Heart right ventricle (tissue), 16 donors: Measurements from ENCODE around the gene PIBF1. TPM values are rescaled to one million over a fixed set of nuclear protein-coding genes. Genes with fewer than 3 reads are reported as not detected.

Source experiments
- ATAC-seq, 8 donors: fragments of 200-7000 bp; cut with Tn5 transposase; one replicate each; pipeline ENCODE4 v1.9.1; 2020; ENCODE audit warnings: mild to moderate bottlenecking in 8 of 8, moderate library complexity in 8 of 8, moderate number of reproducible peaks in 1 of 8
- DNase-seq, 2 donors: peaks; one replicate each; pipeline ENCODE4 v3.0.0-alpha.2; 2020
- H3K27ac ChIP-seq, 10 donors: fragments of 200-600 bp; sonication (generic) in 2 of 10; one replicate each; pipeline versions ENCODE4 v1.5.0 to v1.8.0; 2020 to 2022; ENCODE audit warnings: mild to moderate bottlenecking in 3 of 10
- H3K27me3 ChIP-seq, 7 donors: fragments of 200-600 bp; one replicate each; pipeline ENCODE4 v1.8.0; 2021 to 2022; ENCODE audit warnings: mild to moderate bottlenecking in 2 of 7
- H3K36me3 ChIP-seq, 9 donors: fragments of 200-600 bp; sonication (generic) in 1 of 9; one replicate each; pipeline versions ENCODE4 v1.5.0 to v1.8.0; 2020 to 2022; ENCODE audit warnings: mild to moderate bottlenecking in 2 of 9
- H3K4me1 ChIP-seq, 9 donors: fragments of 200-600 bp; sonication (generic) in 1 of 9; one replicate each; pipeline versions ENCODE4 v1.5.0 to v1.8.0; 2020 to 2022; ENCODE audit warnings: mild to moderate bottlenecking in 4 of 9
- H3K4me3 ChIP-seq, 10 donors: fragments of 200-600 bp; sonication (generic) in 2 of 10; one replicate each; pipeline versions ENCODE4 v1.5.0 to v1.8.0; 2020 to 2022; ENCODE audit warnings: mild to moderate bottlenecking in 7 of 10, moderate library complexity in 2 of 10
- H3K9me3 ChIP-seq, 11 donors: fragments of 200-600 bp in 10 of 11; sonication (generic) in 2 of 11; one replicate each; pipeline versions ENCODE4 v1.5.0 to v1.8.0; 2013 to 2022; ENCODE audit warnings: mild to moderate bottlenecking in 2 of 11, control low read depth in 1 of 11, moderate library complexity in 1 of 11
- CTCF ChIP-seq, 9 donors: fragments of 200-600 bp; sonication (generic) in 2 of 9; IDR thresholded peaks; one replicate each; pipeline versions ENCODE4 v1.5.0 to v1.8.0; 2021 to 2022; ENCODE audit warnings: antibody characterized with exemption in 9 of 9, mild to moderate bottlenecking in 5 of 9, moderate library complexity in 1 of 9
- WGBS, 2 donors: extraction: QIAGEN DNeasy Blood & Tissue Kit; methylation state at CpG; one replicate each; pipeline ENCODE4 v1.1.7; 2013; ENCODE audit warnings: inconsistent platforms in 1 of 2; 5-methylcytosine and 5-hydroxymethylcytosine counted together
- intact Hi-C, 10 donors: fragments of 100-400 bp; cut with DNase I; formaldehyde crosslinking; loops; one replicate each; pipeline versions ENCODE4 v1.11.1 to v1.14.2; 2022
- polyA plus RNA-seq, 2 donors: library from polyadenylated mRNA; stranded (reverse); fragments of 200-250 nt; gene quantifications; one replicate each; pipeline ENCODE4 v1.2.3, GENCODE V29; 2013
- total RNA-seq, 10 donors: library from RNA; stranded (reverse); fragmentation: NEBNext Ultra II Directional in 3 of 10; extraction: Animal tissue kit (Norgen Biotek cat#: 25700) in 3 of 10; gene quantifications; one replicate each; pipeline versions ENCODE4 v1.2.1 to v1.2.4, GENCODE V29; 2021 to 2023
- donor health status: Arrhythmogenic right ventricular cardiomyopathy.
- donor health status: ischemic (EF 13 %, LVEDD 7.1; RV severe dilation, severe dysfunction).
- donor health status: healthy with polysubstance abuse.
- donor health status: DM: no; HTN: yes; CAD: no.
- donor health status: DM: no; HTN: no; CAD: no.
- donor health status: ischemic (EF 25% LVEDD 6.9; RV normal size, moderate dysfunction).
- donor health status: ischemic (EF 25% LVEDD 5.7; RV mildly dilated, moderate dysfunction).
- donor health status: healthy.
- donor health status: DM: yes; HTN: yes; CAD: no.
- donor health status: Ischemic cardiomyopathy.
- donor health status: ischemic (EF 35%, LVEDD 5.7; RV mildly dilated, moderate dysfunction).
- donor health status: nonischemic (EF 11% LVEDD 7.7; RV severe dilation, severe dysfunction).
- donor health status: DM: yes; HTN: yes; CAD: no.
- donor health status: PGD.
- donor health status: ischemic (EF 29% LVEDD 5.4; RV normal size, mild dysfunction).
- donor health status: nonischemic (EF 23%, LVEDD 6.1; RV moderate dilation, normal function).

The PIBF1 gene
- total and polyA plus RNA-seq, 12 donors, result 7.5 to 20.9 (median 16.7) TPM

GRCh38 chr13:73063166-73063565 is 281.2 kb downstream of the PIBF1 start:
- intact Hi-C loops, result no loop called here
- Histone ChIP-seq H3K27ac (no peak overlapping the region), H3K9me3 (no peaks in the 10 kb centered on the region), H3K4me3 (no peak overlapping the region), H3K4me1 (peaks cover 0 to 19% (median 9%) of the 10 kb centered on the region in 9 donors), H3K27me3 (peaks cover 0 to 17% (median 0%) of the 10 kb centered on the region in 7 donors), H3K36me3 (peaks cover 0 to 6% (median 0%) of the 10 kb centered on the region in 9 donors)
- 85% methylated on average over 3 of the region's 3 CpGs for WGBS, 2 donors
- ATAC-seq (no peak), DNase-seq (no peak)
- no peak for TF ChIP-seq CTCF (IDR thresholded peaks at IDR 0.05)

- Histone ChIP-seq H3K4me1 (peaks cover 0 to 8% (median under 1%) of the 10 kb centered on the region in 9 donors), H3K4me3 (no peak overlapping the region), H3K27ac (no peak overlapping the region), H3K27me3 (peaks cover 0 to 8% (median 0%) of the 10 kb centered on the region in 7 donors), H3K36me3 (peaks cover 0 to 6% (median 0%) of the 10 kb centered on the region in 9 donors), H3K9me3 (no peaks in the 10 kb centered on the region)
- DNase-seq, result no peak
- no peak for TF ChIP-seq CTCF (IDR thresholded peaks at IDR 0.05)
- 60 to 66% methylated on average over 2 of the region's 2 CpGs for WGBS, 2 donors
- ATAC-seq, result no peak
- intact Hi-C loops, result no loop called here
Measured at GRCh38 chr13:73065036-73065435, 283.1 kb downstream of the PIBF1 start.

GRCh38 chr13:73065665-73066340 is 283.9 kb downstream of the PIBF1 start:
- TF ChIP-seq CTCF (IDR thresholded peaks at IDR 0.05), result no peak
- intact Hi-C loops, result no loop called here
- no peak overlapping the region for H3K4me3 ChIP-seq
- no peaks in the 10 kb centered on the region for H3K9me3 ChIP-seq
- DNase-seq (no peak), ATAC-seq (no peak)
- peaks cover 0 to 6% (median 0%) of the 10 kb centered on the region in 9 donors for H3K36me3 ChIP-seq
- WGBS, 2 donors, result 92 to 93% methylated on average over 7 of the region's 7 CpGs
- no peak overlapping the region for H3K27ac ChIP-seq
- H3K4me1 ChIP-seq, result peaks cover 0 to 2% (median 0%) of the 10 kb centered on the region in 9 donors
- H3K27me3 ChIP-seq, result peaks cover 0 to under 1% (median 0%) of the 10 kb centered on the region in 7 donors

Other genes starting within 250 kb of the PIBF1 start
- 1 to 10 TPM; 5.8 to 9.6 (median 6.6) TPM for gene MZT1, start 54.5 kb upstream of the PIBF1 start, total RNA-seq
- gene MZT1, start 54.5 kb upstream of the PIBF1 start, polyA plus RNA-seq, result 1 to 10 TPM; 6.4 to 7.0 TPM
- 1 to 10 TPM in 4 of 10 donors, under 1 TPM in 6; 0.42 to 1.6 (median 0.91) TPM for gene BORA, start 54.2 kb upstream of the PIBF1 start, total RNA-seq
- under 1 TPM; 0.88 to 0.93 TPM for gene BORA, start 54.2 kb upstream of the PIBF1 start, polyA plus RNA-seq
- gene DIS3, start 233 bp upstream of the PIBF1 start, total RNA-seq, result 10 to 100 TPM; 13.6 to 19.6 (median 17.2) TPM
- 1 to 10 TPM; 5.9 to 7.3 TPM for gene DIS3, start 233 bp upstream of the PIBF1 start, polyA plus RNA-seq